Measurements from ENCODE around the gene NLRP4.

NLRP4 gene

DNA sequence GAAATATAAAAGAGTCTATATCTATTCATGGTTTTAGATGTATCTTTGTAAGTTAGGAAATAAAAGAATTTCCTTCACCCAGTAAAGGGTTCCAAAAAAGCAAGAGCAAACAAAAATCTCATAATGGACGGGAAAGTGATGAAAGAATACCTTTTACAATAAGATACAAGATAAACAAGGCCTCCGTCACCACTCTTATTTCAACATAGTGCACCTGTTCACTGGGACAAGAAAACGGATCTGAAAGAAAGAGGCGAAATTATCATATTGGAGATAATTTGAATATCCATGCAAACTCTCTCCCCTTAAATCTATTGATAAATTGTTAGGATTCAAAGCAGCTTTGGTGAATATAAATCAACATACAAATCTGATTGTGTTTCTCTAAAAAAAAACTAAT is 3.7 kb upstream of the NLRP4 start:
- Histone ChIP-seq H3K4me3 (ENCODE audit: low read length) (no peak overlapping the region), H3K4me1 (ENCODE audit: control insufficient read depth, insufficient read depth, low read length) (no peaks in the 10 kb centered on the region), H3K9me3 (ENCODE audit: control insufficient read depth, insufficient read depth, low read length) (peaks cover 2% of the 10 kb centered on the region), H3K36me3 (ENCODE audit: control insufficient read depth, insufficient read depth, low read length) (no peaks in the 10 kb centered on the region), H3K27me3 (ENCODE audit: control insufficient read depth, insufficient read depth, low read length) (no peaks in the 10 kb centered on the region), H3K27ac (ENCODE audit: low read length) (no peak overlapping the region)
- whole genome bisulfite sequencing (ENCODE audit: insufficient coverage, insufficient read length), result no CpG with 5 or more reads among the region's 4 CpGs
- DNase-seq (ENCODE audit: low read depth, low spot score), result no peak

DNA sequence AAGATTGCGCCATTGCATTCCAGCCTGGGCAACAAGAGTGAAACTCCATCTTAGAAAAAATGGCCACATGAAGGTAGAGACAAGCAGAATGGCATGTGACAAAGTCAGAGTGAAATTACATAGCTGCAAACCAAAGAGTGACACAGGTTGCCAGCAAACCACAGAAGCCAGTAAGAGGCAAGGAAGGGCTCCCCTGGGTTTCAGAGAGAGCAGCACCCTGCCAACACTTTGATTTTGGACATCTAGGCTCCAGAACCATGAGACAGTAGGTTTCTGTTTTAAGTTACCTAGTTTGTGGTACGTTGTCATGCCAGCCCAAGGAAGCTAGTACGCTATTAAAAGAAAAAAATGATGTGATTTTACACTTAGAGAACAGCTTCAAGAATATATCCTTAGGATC is 1.9 kb downstream of the NLRP4 start:
- no peaks in the 10 kb centered on the region for H3K27me3 ChIP-seq (ENCODE audit: control insufficient read depth, insufficient read depth, low read length)
- H3K27ac ChIP-seq (ENCODE audit: low read length), result no peak overlapping the region
- H3K36me3 ChIP-seq (ENCODE audit: control insufficient read depth, insufficient read depth, low read length), result no peaks in the 10 kb centered on the region
- H3K9me3 ChIP-seq (ENCODE audit: control insufficient read depth, insufficient read depth, low read length), result peaks cover 2% of the 10 kb centered on the region
- WGBS (ENCODE audit: insufficient coverage, insufficient read length), result no CpG with 5 or more reads among the region's 3 CpGs
- no peaks in the 10 kb centered on the region for H3K4me1 ChIP-seq (ENCODE audit: control insufficient read depth, insufficient read depth, low read length)
- no peak for DNase-seq (ENCODE audit: low read depth, low spot score)
- H3K4me3 ChIP-seq (ENCODE audit: low read length), result no peak overlapping the region

DNA sequence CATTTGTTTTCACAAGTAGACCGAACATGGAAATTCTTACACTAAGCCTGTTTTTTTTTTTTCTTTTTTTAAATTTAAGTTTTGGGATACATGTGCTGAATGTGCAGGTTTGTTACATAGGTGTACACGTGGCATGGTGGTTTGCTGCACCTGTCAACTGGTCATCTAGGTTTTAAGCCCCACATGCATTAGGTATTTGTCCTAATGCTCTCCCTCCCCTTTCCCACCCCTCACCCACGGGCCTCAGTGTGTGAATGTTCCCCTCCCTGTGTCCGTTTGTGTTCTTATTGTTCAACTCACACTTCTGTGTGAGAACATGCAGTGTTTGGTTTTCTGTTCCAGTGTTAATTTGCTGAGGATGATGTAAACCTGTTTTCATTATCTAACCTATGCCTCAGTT is 2.6 kb downstream of the NLRP4 start:
- no peak for DNase-seq (ENCODE audit: low read depth, low spot score)
- H3K4me1 ChIP-seq (ENCODE audit: control insufficient read depth, insufficient read depth, low read length), result no peaks in the 10 kb centered on the region
- H3K27ac ChIP-seq (ENCODE audit: low read length), result no peak overlapping the region
- no CpG with 5 or more reads among the region's 4 CpGs for WGBS (ENCODE audit: insufficient coverage, insufficient read length)
- no peaks in the 10 kb centered on the region for H3K36me3 ChIP-seq (ENCODE audit: control insufficient read depth, insufficient read depth, low read length)
- no peak overlapping the region for H3K4me3 ChIP-seq (ENCODE audit: low read length)
- H3K9me3 ChIP-seq (ENCODE audit: control insufficient read depth, insufficient read depth, low read length), result peaks cover 2% of the 10 kb centered on the region
- no peaks in the 10 kb centered on the region for H3K27me3 ChIP-seq (ENCODE audit: control insufficient read depth, insufficient read depth, low read length)

DNA sequence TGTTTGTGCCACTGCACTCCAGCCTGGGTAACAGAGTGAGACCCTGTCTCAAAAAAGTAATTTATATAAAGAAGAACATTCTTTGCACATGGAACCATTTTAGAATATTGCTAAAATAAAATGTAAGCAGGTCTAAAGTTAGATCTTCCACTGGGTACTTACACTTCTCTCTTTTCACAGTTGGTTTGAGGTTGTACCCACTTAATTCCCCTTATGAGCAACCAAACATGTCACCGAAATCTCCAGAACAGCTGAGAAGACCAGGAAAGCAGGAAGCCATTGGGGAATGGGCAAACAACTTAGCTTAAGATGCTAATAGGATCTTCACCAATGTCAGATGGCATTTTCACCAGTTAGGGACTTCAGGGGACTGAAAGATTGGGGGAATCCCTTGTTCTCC is 18.8 kb downstream of the NLRP4 start:
- Histone ChIP-seq H3K4me1 (ENCODE audit: control insufficient read depth, insufficient read depth, low read length) (no peaks in the 10 kb centered on the region), H3K9me3 (ENCODE audit: control insufficient read depth, insufficient read depth, low read length) (peaks cover 13% of the 10 kb centered on the region), H3K4me3 (ENCODE audit: low read length) (no peak overlapping the region), H3K27ac (ENCODE audit: low read length) (no peak overlapping the region), H3K27me3 (ENCODE audit: control insufficient read depth, insufficient read depth, low read length) (no peaks in the 10 kb centered on the region), H3K36me3 (ENCODE audit: control insufficient read depth, insufficient read depth, low read length) (no peaks in the 10 kb centered on the region)
- no CpG with 5 or more reads among the region's 1 CpG for WGBS (ENCODE audit: insufficient coverage, insufficient read length)
- DNase-seq (ENCODE audit: low read depth, low spot score), result no peak

DNA sequence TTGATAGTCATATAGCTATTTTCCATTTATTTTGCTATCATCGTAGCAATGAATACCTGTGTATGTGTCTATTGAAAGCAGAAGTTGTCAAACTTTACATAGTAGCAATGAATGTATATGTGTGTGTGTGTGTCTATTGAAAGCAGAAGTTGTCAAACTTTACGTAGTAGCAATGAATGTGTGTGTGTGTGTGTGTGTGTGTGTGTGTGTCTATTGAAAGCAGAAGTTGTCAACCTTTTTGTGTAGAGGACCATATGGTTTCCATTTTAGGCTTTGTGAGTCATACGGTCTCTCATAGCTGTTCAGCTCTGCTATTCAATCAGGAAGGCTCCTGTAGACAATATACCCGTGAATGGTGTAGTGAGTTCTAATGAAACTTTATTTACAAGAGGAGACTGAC is 20.8 kb downstream of the NLRP4 start:
- DNase-seq (ENCODE audit: low read depth, low spot score), result no peak
- Histone ChIP-seq H3K36me3 (ENCODE audit: control insufficient read depth, insufficient read depth, low read length) (no peaks in the 10 kb centered on the region), H3K27ac (ENCODE audit: low read length) (no peak overlapping the region), H3K27me3 (ENCODE audit: control insufficient read depth, insufficient read depth, low read length) (no peaks in the 10 kb centered on the region), H3K4me3 (ENCODE audit: low read length) (no peak overlapping the region), H3K9me3 (ENCODE audit: control insufficient read depth, insufficient read depth, low read length) (peaks cover 23% of the 10 kb centered on the region), H3K4me1 (ENCODE audit: control insufficient read depth, insufficient read depth, low read length) (no peaks in the 10 kb centered on the region)
- no CpG with 5 or more reads among the region's 4 CpGs for WGBS (ENCODE audit: insufficient coverage, insufficient read length)

DNA sequence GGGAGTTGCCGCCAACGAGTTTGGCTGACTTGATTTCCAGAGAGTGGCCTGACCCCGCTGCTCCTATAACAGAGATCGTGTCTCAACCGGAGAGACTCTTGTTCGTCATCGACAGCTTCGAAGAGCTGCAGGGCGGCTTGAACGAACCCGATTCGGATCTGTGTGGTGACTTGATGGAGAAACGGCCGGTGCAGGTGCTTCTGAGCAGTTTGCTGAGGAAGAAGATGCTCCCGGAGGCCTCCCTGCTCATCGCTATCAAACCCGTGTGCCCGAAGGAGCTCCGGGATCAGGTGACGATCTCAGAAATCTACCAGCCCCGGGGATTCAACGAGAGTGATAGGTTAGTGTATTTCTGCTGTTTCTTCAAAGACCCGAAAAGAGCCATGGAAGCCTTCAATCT is 21.6 kb downstream of the NLRP4 start:
- Histone ChIP-seq H3K4me1 (ENCODE audit: control insufficient read depth, insufficient read depth, low read length) (no peaks in the 10 kb centered on the region), H3K4me3 (ENCODE audit: low read length) (no peak overlapping the region), H3K9me3 (ENCODE audit: control insufficient read depth, insufficient read depth, low read length) (peaks cover 21% of the 10 kb centered on the region), H3K27me3 (ENCODE audit: control insufficient read depth, insufficient read depth, low read length) (no peaks in the 10 kb centered on the region), H3K36me3 (ENCODE audit: control insufficient read depth, insufficient read depth, low read length) (no peaks in the 10 kb centered on the region), H3K27ac (ENCODE audit: low read length) (no peak overlapping the region)
- WGBS (ENCODE audit: insufficient coverage, insufficient read length), result no CpG with 5 or more reads among the region's 23 CpGs
- no peak for DNase-seq (ENCODE audit: low read depth, low spot score)

DNA sequence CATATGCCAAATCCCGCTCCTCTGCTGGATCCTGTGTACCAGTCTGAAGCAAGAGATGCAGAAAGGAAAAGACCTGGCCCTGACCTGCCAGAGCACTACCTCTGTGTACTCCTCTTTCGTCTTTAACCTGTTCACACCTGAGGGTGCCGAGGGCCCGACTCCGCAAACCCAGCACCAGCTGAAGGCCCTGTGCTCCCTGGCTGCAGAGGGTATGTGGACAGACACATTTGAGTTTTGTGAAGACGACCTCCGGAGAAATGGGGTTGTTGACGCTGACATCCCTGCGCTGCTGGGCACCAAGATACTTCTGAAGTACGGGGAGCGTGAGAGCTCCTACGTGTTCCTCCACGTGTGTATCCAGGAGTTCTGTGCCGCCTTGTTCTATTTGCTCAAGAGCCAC is 22.1 kb downstream of the NLRP4 start:
- no peak overlapping the region for H3K27ac ChIP-seq (ENCODE audit: low read length)
- no peaks in the 10 kb centered on the region for H3K36me3 ChIP-seq (ENCODE audit: control insufficient read depth, insufficient read depth, low read length)
- no peak overlapping the region for H3K4me3 ChIP-seq (ENCODE audit: low read length)
- H3K9me3 ChIP-seq (ENCODE audit: control insufficient read depth, insufficient read depth, low read length), result peaks cover 24% of the 10 kb centered on the region
- DNase-seq (ENCODE audit: low read depth, low spot score), result no peak
- H3K27me3 ChIP-seq (ENCODE audit: control insufficient read depth, insufficient read depth, low read length), result no peaks in the 10 kb centered on the region
- WGBS (ENCODE audit: insufficient coverage, insufficient read length), result no CpG with 5 or more reads among the region's 14 CpGs
- H3K4me1 ChIP-seq (ENCODE audit: control insufficient read depth, insufficient read depth, low read length), result no peaks in the 10 kb centered on the region

DNA sequence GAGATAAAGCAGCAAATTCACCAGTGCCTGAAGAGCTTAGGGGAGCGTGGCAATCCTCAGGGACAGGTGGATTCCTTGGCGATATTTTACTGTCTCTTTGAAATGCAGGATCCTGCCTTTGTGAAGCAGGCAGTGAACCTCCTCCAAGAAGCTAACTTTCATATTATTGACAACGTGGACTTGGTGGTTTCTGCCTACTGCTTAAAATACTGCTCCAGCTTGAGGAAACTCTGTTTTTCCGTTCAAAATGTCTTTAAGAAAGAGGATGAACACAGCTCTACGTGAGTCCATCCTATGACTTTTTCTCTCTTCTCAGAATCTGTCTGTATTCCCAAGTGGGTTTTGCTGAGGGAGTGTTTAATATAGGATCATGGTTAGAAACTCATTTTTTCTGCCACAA is 22.6 kb downstream of the NLRP4 start:
- no peak for DNase-seq (ENCODE audit: low read depth, low spot score)
- Histone ChIP-seq H3K4me3 (ENCODE audit: low read length) (no peak overlapping the region), H3K4me1 (ENCODE audit: control insufficient read depth, insufficient read depth, low read length) (no peaks in the 10 kb centered on the region), H3K27me3 (ENCODE audit: control insufficient read depth, insufficient read depth, low read length) (no peaks in the 10 kb centered on the region), H3K36me3 (ENCODE audit: control insufficient read depth, insufficient read depth, low read length) (no peaks in the 10 kb centered on the region), H3K9me3 (ENCODE audit: control insufficient read depth, insufficient read depth, low read length) (peaks cover 25% of the 10 kb centered on the region), H3K27ac (ENCODE audit: low read length) (no peak overlapping the region)
- WGBS (ENCODE audit: insufficient coverage, insufficient read length), result no CpG with 5 or more reads among the region's 5 CpGs

DNA sequence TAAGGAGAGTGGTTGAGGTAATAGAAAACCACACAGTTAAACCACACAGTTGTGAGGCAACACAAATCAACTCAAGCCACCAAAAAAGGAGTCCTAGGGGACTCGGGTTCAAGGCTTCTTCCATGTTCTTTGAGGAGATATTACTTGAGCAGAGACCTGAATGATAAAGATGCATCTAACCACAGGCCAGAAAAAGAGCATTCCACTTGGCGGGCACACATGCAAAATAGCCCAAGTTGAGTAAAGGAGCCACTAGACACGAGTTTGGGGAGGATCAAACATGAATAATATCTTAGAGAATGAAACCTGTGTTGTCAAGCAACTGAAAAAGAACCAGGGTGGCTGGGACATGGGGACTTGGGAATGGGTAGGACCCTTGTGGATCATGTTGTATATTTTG is 30.2 kb downstream of the NLRP4 start:
- Histone ChIP-seq H3K9me3 (ENCODE audit: control insufficient read depth, insufficient read depth, low read length) (peaks cover 13% of the 10 kb centered on the region), H3K27ac (ENCODE audit: low read length) (no peak overlapping the region), H3K36me3 (ENCODE audit: control insufficient read depth, insufficient read depth, low read length) (no peaks in the 10 kb centered on the region), H3K4me1 (ENCODE audit: control insufficient read depth, insufficient read depth, low read length) (no peaks in the 10 kb centered on the region), H3K4me3 (ENCODE audit: low read length) (no peak overlapping the region), H3K27me3 (ENCODE audit: control insufficient read depth, insufficient read depth, low read length) (no peaks in the 10 kb centered on the region)
- no peak for DNase-seq (ENCODE audit: low read depth, low spot score)
- no CpG with 5 or more reads among the region's 3 CpGs for WGBS (ENCODE audit: insufficient coverage, insufficient read length)

DNA sequence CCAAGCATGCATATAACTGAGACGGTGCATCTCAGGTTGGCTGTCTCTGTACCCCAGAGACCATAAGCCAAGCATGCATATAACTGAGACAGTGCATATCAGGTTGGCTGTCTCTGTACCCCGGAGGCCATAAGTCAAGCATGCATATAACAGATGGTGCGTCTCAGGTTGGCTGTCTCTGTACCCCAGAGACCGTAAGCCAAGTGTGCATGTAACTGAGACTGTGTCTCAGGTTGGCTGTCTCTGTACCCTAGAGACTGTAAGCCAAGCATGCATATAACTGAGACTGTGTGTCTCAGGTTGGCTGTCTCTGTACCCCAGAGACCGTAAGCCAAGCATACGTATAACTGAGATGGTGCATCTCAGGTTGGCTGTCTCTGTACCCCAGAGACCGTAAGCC is 30.8 kb downstream of the NLRP4 start:
- no peak for DNase-seq (ENCODE audit: low read depth, low spot score)

DNA sequence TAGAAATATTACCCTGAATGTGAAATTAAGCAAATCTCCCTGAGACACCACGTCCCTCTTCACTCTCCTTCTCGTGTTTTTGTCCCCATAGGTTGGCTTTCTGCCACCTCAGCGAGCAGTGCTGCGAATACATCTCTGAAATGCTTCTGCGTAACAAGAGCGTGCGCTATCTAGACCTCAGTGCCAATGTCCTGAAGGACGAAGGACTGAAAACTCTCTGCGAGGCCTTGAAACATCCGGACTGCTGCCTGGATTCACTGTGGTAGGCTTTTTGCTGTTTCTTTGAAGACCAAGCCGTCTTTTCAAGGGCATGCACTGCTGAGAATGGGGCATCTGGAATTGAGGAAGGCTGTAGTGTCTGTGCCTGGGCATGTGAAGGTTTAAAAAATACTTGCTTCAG is 34.4 kb downstream of the NLRP4 start:
- no peaks in the 10 kb centered on the region for H3K36me3 ChIP-seq (ENCODE audit: control insufficient read depth, insufficient read depth, low read length)
- no CpG with 5 or more reads among the region's 11 CpGs for WGBS (ENCODE audit: insufficient coverage, insufficient read length)
- H3K27ac ChIP-seq (ENCODE audit: low read length), result no peak overlapping the region
- no peak for DNase-seq (ENCODE audit: low read depth, low spot score)
- no peak overlapping the region for H3K4me3 ChIP-seq (ENCODE audit: low read length)
- H3K4me1 ChIP-seq (ENCODE audit: control insufficient read depth, insufficient read depth, low read length), result no peaks in the 10 kb centered on the region
- H3K9me3 ChIP-seq (ENCODE audit: control insufficient read depth, insufficient read depth, low read length), result peaks cover 6% of the 10 kb centered on the region
- no peaks in the 10 kb centered on the region for H3K27me3 ChIP-seq (ENCODE audit: control insufficient read depth, insufficient read depth, low read length)

More for the DNA sequence above, 30.8 kb downstream of the NLRP4 start:
- H3K27ac ChIP-seq (ENCODE audit: low read length), result no peak overlapping the region
- H3K4me1 ChIP-seq (ENCODE audit: control insufficient read depth, insufficient read depth, low read length), result no peaks in the 10 kb centered on the region
- no peaks in the 10 kb centered on the region for H3K36me3 ChIP-seq (ENCODE audit: control insufficient read depth, insufficient read depth, low read length)
- WGBS (ENCODE audit: insufficient coverage, insufficient read length), result no CpG with 5 or more reads among the region's 7 CpGs
- no peaks in the 10 kb centered on the region for H3K27me3 ChIP-seq (ENCODE audit: control insufficient read depth, insufficient read depth, low read length)
- no peak overlapping the region for H3K4me3 ChIP-seq (ENCODE audit: low read length)
- peaks cover 11% of the 10 kb centered on the region for H3K9me3 ChIP-seq (ENCODE audit: control insufficient read depth, insufficient read depth, low read length)

Data from iPS DF 6.9 (cell line).